ENCODE measurements around the gene KRT6A.

DNA sequence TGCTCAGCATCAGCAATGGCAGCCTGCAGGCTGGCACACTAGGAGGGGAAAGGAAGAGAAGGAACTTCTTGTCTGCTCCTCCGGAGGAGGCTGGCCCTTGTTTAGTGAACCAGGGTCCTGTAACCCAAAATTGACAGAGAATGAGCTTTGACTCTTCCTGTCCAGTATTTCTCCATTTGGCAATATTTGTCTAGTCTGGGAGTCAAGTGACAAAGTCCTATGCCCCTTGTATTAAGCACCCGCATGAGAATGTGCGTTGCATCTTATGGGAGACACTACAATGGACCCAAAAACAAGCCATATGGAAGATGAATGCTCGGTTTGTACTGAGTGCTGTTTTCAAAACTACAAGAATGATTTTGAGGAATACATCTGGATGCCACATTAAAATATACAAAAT is 23.2 kb downstream of the KRT6A start:
- TF ChIP-seq GATA2 (IDR thresholded peaks at IDR 0.05; ENCODE audit: low read depth, low read length) = no peak
- TF ChIP-seq GATA3 (IDR thresholded peaks at IDR 0.05; ENCODE audit: low read depth, low read length) = no peak
